Measurements from ENCODE around the gene COL5A1. TPM values are rescaled to one million over a fixed set of nuclear protein-coding genes. Genes with fewer than 3 reads are reported as not detected.
A peak's percentile ranks its signal among the peaks of the same experiment; 100 is the strongest.

The COL5A1 gene
- total RNA-seq, 1 experiment from 2014 or later = 9.5 TPM

DNA sequence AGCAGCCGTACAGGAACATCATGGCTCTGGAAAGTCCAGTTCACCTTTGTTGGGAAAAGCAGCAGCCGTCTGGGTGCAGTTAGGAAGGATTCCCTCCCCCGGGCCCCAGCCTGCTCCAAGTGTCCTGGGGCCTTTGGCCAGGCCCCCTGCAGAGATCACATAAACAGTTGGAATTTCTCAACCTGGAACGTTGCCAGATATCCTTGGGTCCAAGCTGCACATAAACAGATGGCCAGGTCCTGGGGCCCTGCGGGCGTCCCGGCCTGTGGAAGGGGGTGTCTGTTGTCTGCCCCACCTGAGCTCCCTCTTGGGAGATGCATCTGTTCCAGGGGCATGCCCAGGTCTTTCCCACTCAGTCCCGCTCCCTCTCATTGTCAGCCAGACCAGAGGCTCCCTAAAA is 92.7 kb downstream of the COL5A1 start:
- no peaks in the 10 kb centered on the region for H3K27me3 ChIP-seq (ENCODE audit: insufficient read depth, low read length)
- H3K9me3 ChIP-seq (ENCODE audit: control insufficient read depth, low read depth, low read length) = no peaks in the 10 kb centered on the region
- no peaks in the 10 kb centered on the region for H4K20me1 ChIP-seq (ENCODE audit: control insufficient read depth, insufficient read depth, insufficient read length)

More for the DNA sequence above, 92.7 kb downstream of the COL5A1 start:
- Histone ChIP-seq H2BK5ac (ENCODE audit: insufficient read length, low read length) (no peak overlapping the region), H3K4me2 (ENCODE audit: insufficient read depth, insufficient read length, low read length) (no peak overlapping the region), H4K91ac (ENCODE audit: insufficient read length, low read depth, low read length) (no peak overlapping the region), H3K27ac (ENCODE audit: insufficient read length, low read depth, low read length) (no peak overlapping the region), H2BK120ac (ENCODE audit: low read depth, low read length, poor library complexity, severe bottlenecking) (no peak overlapping the region), H3K79me1 (ENCODE audit: insufficient read depth, low read depth, low read length, poor library complexity, severe bottlenecking) (no peaks in the 10 kb centered on the region), H3K56ac (ENCODE audit: insufficient read length, low read depth, low read length) (no peak overlapping the region), H3K23ac (ENCODE audit: insufficient read length, low read depth, low read length) (no peak overlapping the region), H2AK5ac (ENCODE audit: insufficient read length, low read length) (no peak overlapping the region), H3K18ac (ENCODE audit: insufficient read length, low read depth, low read length) (no peak overlapping the region), H3T11ph (ENCODE audit: low read length) (no peak overlapping the region), H3K23me2 (ENCODE audit: insufficient read length, low read depth, low read length, poor library complexity, severe bottlenecking) (no peaks in the 10 kb centered on the region), H4K5ac (ENCODE audit: insufficient read length, low read depth, low read length) (no peak overlapping the region), H3K79me2 (ENCODE audit: insufficient read depth, low read length) (no peaks in the 10 kb centered on the region), H2BK12ac (ENCODE audit: insufficient read length, low read depth, low read length) (no peak overlapping the region), H2AFZ (ENCODE audit: low read length) (no peak overlapping the region), H3K14ac (ENCODE audit: insufficient read depth, low read length) (no peak overlapping the region), H2BK20ac (ENCODE audit: low read depth, low read length, poor library complexity, severe bottlenecking) (no peak overlapping the region), H3K9ac (ENCODE audit: extremely low read depth, insufficient read length, low read length) (no peak overlapping the region), H3K4me1 (ENCODE audit: insufficient read depth, low read length) (no peaks in the 10 kb centered on the region), H3K4ac (ENCODE audit: low read depth, low read length) (no peak overlapping the region), H2BK15ac (ENCODE audit: low read depth, low read length) (no peak overlapping the region), H4K8ac (replicated peaks; ENCODE audit: insufficient read length, low read depth, low read length) (no peak overlapping the region)
- H3K4me1 Mint-ChIP-seq = peaks cover 2% of the 10 kb centered on the region in 2 experiments
- peaks cover 1% of the 10 kb centered on the region; the same call in 1 of the 2 replicates for H3K27me3 Mint-ChIP-seq (ENCODE audit: low read depth)
- H3K9me3 Mint-ChIP-seq = peaks cover 0 to 1% of the 10 kb centered on the region in 2 experiments; a peak in 1 of 5 replicates
- peaks cover 0 to 1% (median 0%) of the 10 kb centered on the region in 3 experiments; a peak in 3 of 7 replicates for H3K36me3 Mint-ChIP-seq (ENCODE audit: insufficient read depth in 1 of 3, low read depth in 3 of 3)
- WGBS (ENCODE audit: extremely low coverage, insufficient read length, low lambda C conversion rate) = no CpG with 5 or more reads among the region's 8 CpGs
- no peak overlapping the region for H3K4me3 Mint-ChIP-seq
- H3K27ac Mint-ChIP-seq = peak overlapping the region in 1 of 3 experiments; percentile 61; a peak in 2 of 7 replicates
- TF ChIP-seq, protein P1, sequence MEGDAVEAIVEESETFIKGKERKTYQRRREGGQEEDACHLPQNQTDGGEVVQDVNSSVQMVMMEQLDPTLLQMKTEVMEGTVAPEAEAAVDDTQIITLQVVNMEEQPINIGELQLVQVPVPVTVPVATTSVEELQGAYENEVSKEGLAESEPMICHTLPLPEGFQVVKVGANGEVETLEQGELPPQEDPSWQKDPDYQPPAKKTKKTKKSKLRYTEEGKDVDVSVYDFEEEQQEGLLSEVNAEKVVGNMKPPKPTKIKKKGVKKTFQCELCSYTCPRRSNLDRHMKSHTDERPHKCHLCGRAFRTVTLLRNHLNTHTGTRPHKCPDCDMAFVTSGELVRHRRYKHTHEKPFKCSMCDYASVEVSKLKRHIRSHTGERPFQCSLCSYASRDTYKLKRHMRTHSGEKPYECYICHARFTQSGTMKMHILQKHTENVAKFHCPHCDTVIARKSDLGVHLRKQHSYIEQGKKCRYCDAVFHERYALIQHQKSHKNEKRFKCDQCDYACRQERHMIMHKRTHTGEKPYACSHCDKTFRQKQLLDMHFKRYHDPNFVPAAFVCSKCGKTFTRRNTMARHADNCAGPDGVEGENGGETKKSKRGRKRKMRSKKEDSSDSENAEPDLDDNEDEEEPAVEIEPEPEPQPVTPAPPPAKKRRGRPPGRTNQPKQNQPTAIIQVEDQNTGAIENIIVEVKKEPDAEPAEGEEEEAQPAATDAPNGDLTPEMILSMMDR (conservative IDR thresholded peaks at IDR 0.05) = no peak
- DNase-seq = no peak
